Muscle layer of colon (tissue), 2 donors: Measurements from ENCODE around the gene MROH2A.

Source experiments
- H3K27ac ChIP-seq: one replicate; pipeline ENCODE4 v1.7.0; 2013; ENCODE audit warnings: low read depth, mild to moderate bottlenecking, low read length, moderate library complexity
- H3K27me3 ChIP-seq, 2 donors: one replicate each; pipeline ENCODE4 v1.7.0; 2013; ENCODE audit warnings: low read length in 2 of 2, mild to moderate bottlenecking in 2 of 2; ENCODE audit not compliant: insufficient read depth in 2 of 2, control insufficient read depth in 1 of 2
- H3K36me3 ChIP-seq: one replicate; pipeline ENCODE4 v1.7.0; 2013; ENCODE audit warnings: mild to moderate bottlenecking, low read length; ENCODE audit not compliant: insufficient read depth
- H3K4me1 ChIP-seq: one replicate; pipeline ENCODE4 v1.7.0; 2013; ENCODE audit warnings: mild to moderate bottlenecking, low read length; ENCODE audit not compliant: insufficient read depth
- H3K4me3 ChIP-seq, 2 donors: one replicate each; pipeline ENCODE4 v1.7.0; 2013; ENCODE audit warnings: low read length in 2 of 2, low read depth in 1 of 2, mild to moderate bottlenecking in 1 of 2, moderate library complexity in 1 of 2
- H3K9ac ChIP-seq: one replicate; pipeline ENCODE4 v1.7.0; 2013; ENCODE audit warnings: low read length
- H3K9me3 ChIP-seq: one replicate; pipeline ENCODE4 v1.7.0; 2013; ENCODE audit warnings: mild to moderate bottlenecking, low read length
- donor health status: abdominal sarcoma.
- donor health status: Adenocarcinoma of cecum.

The MROH2A gene

GRCh38 chr2:233803292-233803911 is 25.3 kb downstream of the MROH2A start:
- no peaks in the 10 kb centered on the region for H3K27me3 ChIP-seq
- no peaks in the 10 kb centered on the region for H3K9me3 ChIP-seq
- H3K36me3 ChIP-seq, result no peaks in the 10 kb centered on the region
- no peak overlapping the region for H3K9ac ChIP-seq
- no peak overlapping the region for H3K27ac ChIP-seq
- H3K4me1 ChIP-seq, result no peaks in the 10 kb centered on the region
- H3K4me3 ChIP-seq, result no peak overlapping the region

DNA sequence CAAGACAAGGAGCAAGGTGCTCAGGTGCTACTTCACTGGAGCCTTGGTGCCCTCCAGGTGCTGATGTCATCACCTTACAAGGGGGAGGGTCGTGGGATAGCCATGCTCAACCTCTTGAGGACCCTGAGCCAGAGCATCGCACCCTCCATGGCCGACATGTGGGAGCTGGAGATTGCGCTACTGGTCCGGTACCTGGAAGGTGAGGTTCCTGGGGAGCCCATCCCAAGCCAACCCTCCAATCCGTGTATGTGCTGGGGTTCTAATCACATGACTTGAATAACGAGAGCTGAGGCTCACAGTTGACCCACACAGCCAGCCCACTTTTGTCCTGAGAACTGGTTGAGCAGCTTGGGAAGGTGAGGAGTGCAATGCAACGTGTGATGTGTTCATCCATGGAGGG is 25.9 kb downstream of the MROH2A start:
- Histone ChIP-seq H3K9ac (no peak overlapping the region), H3K27me3 (no peaks in the 10 kb centered on the region), H3K4me1 (no peaks in the 10 kb centered on the region), H3K4me3 (no peak overlapping the region), H3K36me3 (no peaks in the 10 kb centered on the region), H3K27ac (no peak overlapping the region), H3K9me3 (no peaks in the 10 kb centered on the region)

DNA sequence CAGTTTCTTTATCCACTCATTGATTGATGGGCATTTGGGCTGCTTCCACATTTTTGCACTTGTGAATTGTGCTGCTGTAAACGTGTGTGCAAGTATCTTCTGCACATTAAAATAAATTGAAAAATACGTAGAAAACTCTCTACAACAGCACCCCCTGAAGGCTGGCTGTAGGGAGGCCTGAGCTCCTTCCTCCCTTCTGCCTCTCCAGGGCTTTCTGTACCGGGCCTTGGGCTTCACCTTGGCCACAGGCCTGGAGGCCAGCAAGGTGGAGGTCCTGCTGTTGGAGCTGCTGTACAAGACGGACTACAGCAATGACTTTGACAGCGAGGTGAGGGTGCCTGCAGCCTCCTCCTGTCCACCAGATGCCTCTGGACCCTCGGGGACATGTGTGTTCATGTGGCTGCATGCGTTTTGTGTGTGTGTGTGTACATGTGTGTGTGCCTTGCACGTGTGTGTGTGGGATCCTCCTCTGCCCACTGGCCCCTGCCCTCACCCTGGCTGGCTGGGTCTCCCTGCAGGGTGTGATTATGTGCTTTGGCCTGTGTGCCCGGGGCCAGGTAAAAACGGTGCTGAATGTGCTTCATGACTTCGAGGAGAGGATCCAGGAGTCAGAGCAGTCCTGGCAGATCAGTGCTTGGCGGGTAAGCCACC is 29.2 kb downstream of the MROH2A start:
- H3K9ac ChIP-seq, result no peak overlapping the region
- H3K9me3 ChIP-seq, result no peaks in the 10 kb centered on the region
- no peak overlapping the region for H3K4me3 ChIP-seq
- no peaks in the 10 kb centered on the region for H3K27me3 ChIP-seq
- no peaks in the 10 kb centered on the region for H3K4me1 ChIP-seq
- no peaks in the 10 kb centered on the region for H3K36me3 ChIP-seq
- H3K27ac ChIP-seq, result no peak overlapping the region

DNA sequence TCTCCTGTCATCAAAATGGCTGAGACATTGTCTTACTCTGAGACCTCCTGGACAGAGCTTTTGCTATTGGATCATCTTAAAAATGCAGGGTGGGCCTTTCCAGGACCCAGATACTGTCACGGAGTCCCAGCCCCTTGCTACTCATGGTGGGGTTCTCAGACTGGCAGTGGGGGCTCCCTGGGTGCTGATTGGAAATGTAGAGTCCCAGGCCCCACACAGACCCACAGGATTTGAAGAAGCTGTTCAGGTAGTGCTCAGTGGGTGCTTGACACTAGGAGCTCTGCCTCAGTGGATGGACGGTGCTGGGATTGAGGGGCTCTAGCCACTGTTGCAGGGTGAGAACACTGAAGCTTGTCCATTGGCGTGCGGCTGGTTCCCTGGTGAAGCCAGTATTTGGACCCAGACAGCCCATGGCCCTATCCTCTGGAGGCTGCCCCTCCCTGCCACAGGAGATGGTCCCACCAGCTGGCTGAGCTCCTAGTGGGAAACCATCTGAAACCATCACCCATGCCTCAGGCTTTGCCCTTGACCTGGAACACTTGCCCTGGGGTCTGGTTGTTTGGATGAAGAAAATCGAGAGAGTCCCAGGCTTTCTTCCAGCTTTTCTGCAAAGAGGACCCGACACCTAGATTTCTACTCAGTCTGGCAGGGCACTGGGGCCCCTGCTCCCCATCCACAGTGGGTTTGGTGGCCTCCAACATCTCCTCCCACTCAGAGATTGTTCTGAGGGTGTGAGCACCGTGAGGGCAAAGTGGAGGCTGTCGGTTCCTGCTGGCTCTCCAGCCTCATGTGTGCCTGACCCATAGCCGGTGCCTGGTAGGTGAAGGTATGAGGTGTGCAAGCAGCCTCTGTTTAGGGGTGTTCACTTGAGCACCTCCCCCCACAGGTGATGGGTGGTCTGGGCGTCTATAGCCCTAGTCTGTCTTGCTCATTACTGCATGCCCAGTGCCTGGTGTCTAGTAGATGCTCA is 30.1 kb downstream of the MROH2A start:
- no peaks in the 10 kb centered on the region for H3K27me3 ChIP-seq

DNA sequence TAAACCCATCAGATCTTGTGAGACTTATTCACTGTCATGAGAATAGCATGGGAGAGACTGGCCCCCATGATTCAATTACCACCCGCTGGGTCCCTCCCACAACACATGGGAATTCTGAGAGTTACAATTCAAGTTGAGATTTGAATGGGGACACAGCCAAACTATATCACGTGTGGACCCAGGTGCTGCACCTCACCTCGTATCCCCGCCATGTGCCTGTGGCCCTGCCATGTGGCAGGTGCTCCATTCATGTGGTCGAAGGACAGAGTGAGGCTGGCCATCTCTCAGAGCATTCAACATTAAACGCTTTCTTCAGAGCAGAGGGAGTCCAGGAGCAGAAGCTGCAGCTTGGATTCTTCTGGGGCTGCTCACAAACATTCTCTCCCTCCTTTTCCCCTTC is 32.3 kb downstream of the MROH2A start:
- no peak overlapping the region for H3K27ac ChIP-seq
- H3K9ac ChIP-seq, result no peak overlapping the region
- H3K9me3 ChIP-seq, result no peaks in the 10 kb centered on the region
- H3K4me1 ChIP-seq, result no peaks in the 10 kb centered on the region
- H3K4me3 ChIP-seq, result no peak overlapping the region
- H3K27me3 ChIP-seq, result no peaks in the 10 kb centered on the region
- H3K36me3 ChIP-seq, result no peaks in the 10 kb centered on the region

More for the DNA sequence above, 30.1 kb downstream of the MROH2A start:
- H3K9me3 ChIP-seq, result no peaks in the 10 kb centered on the region
- H3K4me3 ChIP-seq, result no peak overlapping the region
- H3K27ac ChIP-seq, result no peak overlapping the region
- no peak overlapping the region for H3K9ac ChIP-seq
- no peaks in the 10 kb centered on the region for H3K4me1 ChIP-seq
- no peaks in the 10 kb centered on the region for H3K36me3 ChIP-seq

DNA sequence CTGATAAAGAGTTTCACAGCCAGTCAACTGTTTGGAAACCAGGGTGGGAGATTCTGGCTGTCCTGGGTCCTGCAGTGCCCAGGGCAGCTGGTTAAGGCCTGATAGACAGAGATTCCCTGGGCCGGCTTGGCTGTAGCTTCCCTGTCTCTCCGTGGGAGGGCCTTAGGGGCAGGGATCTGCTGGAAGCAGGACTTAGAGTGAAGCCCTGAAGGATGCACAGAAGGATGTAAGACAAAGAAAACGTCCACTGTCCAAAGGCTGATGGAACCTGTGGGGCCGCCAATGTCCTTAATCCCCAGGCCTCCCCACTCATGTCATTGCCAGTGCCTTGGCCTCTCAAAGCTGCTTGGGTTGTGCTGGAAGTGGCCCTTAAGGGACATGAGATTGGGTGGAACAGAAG is 33.0 kb downstream of the MROH2A start:
- H3K27ac ChIP-seq, result no peak overlapping the region
- H3K36me3 ChIP-seq, result no peaks in the 10 kb centered on the region
- no peaks in the 10 kb centered on the region for H3K27me3 ChIP-seq
- H3K4me1 ChIP-seq, result no peaks in the 10 kb centered on the region
- H3K9me3 ChIP-seq, result no peaks in the 10 kb centered on the region
- no peak overlapping the region for H3K9ac ChIP-seq
- no peak overlapping the region for H3K4me3 ChIP-seq

GRCh38 chr2:233811732-233812131 is 33.6 kb downstream of the MROH2A start:
- no peaks in the 10 kb centered on the region for H3K4me1 ChIP-seq
- H3K27ac ChIP-seq, result no peak overlapping the region

GRCh38 chr2:233813236-233814055 is 35.3 kb downstream of the MROH2A start:
- no peaks in the 10 kb centered on the region for H3K27me3 ChIP-seq
- no peaks in the 10 kb centered on the region for H3K9me3 ChIP-seq
- H3K27ac ChIP-seq, result no peak overlapping the region
- no peaks in the 10 kb centered on the region for H3K4me1 ChIP-seq
- H3K9ac ChIP-seq, result no peak overlapping the region
- no peaks in the 10 kb centered on the region for H3K36me3 ChIP-seq
- H3K4me3 ChIP-seq, result no peak overlapping the region

More at GRCh38 chr2:233811732-233812131, 33.6 kb downstream of the MROH2A start:
- Histone ChIP-seq H3K36me3 (no peaks in the 10 kb centered on the region), H3K9ac (no peak overlapping the region), H3K4me3 (no peak overlapping the region), H3K27me3 (no peaks in the 10 kb centered on the region), H3K9me3 (no peaks in the 10 kb centered on the region)

DNA sequence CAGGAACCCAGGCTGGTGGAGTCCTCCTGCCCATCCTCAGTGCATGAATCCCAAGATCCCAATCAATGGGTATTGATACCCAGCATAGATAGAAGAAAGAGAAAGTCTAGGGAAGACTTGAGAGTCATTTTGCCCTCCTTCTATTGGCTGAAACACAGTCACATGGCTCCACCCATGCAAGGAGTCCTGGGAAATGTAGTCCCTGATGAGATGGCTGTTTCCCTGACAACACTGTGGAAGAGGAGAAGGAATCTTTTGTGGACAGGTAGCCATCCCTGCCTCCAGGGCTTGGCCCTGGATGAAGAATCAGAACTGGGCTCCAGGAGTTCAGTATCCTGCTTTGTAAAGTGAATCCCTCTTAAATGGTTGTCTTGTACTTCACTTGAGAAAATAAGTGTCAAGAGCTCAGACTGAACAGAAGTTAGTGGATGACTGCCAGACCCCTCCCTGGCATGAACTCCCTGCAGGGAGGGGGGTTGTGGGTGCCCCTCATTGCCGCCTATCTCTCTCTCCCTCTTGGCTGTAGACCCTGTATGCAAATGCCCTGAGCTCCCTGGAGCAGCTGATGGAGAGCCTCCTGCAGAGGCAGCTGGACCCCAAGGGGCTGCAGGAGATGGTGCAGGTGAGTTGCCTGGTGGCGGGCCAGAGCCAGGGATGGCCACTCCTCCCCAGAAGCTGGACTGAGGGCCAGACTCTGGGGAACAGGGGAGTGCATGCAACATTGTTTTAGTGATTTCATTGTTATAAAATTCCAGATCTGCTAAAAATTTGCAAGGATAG is 36.1 kb downstream of the MROH2A start:
- Histone ChIP-seq H3K27ac (no peak overlapping the region), H3K4me3 (no peak overlapping the region), H3K9ac (no peak overlapping the region), H3K27me3 (no peaks in the 10 kb centered on the region), H3K4me1 (no peaks in the 10 kb centered on the region), H3K36me3 (no peaks in the 10 kb centered on the region), H3K9me3 (no peaks in the 10 kb centered on the region)

DNA sequence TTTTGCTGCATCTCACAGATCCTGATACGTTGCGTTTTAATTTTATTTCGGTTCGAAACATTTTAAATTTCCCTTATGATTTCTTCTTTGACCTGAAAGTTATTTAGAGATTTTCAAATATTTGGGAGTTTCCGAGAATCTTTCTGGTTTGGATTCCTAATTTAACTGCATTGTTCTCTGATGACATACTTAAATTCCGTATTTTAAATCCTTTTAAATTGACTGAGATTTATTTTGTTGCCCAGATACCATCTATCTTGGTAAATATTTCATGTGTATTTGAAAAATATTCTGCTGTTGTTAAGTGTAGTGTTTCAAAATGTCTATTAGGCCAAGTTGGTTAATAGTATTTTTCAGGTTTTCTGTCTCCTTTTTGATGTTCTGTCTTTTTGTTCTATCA is 37.7 kb downstream of the MROH2A start:
- Histone ChIP-seq H3K27ac (no peak overlapping the region), H3K9ac (no peak overlapping the region), H3K27me3 (no peaks in the 10 kb centered on the region), H3K4me3 (no peak overlapping the region), H3K9me3 (no peaks in the 10 kb centered on the region), H3K36me3 (no peaks in the 10 kb centered on the region), H3K4me1 (no peaks in the 10 kb centered on the region)
